IPS DF 6.9 (cell line): ENCODE results near the gene IL18.

ENCODE experiments used
- DNase-seq: peaks from one replicate; pipeline ENCODE4 v3.0.0-alpha.2; 2013; ENCODE audit warnings: low read depth, low spot score
- H3K27ac ChIP-seq: one replicate; pipeline ENCODE4 v1.5.1; 2013; ENCODE audit warnings: low read length, control low read depth
- H3K27me3 ChIP-seq: 2 replicates; pipeline ENCODE4 v1.6.1; 2013; ENCODE audit warnings: mild to moderate bottlenecking, low read length; ENCODE audit not compliant: control insufficient read depth, insufficient read depth
- H3K36me3 ChIP-seq: 2 replicates; pipeline ENCODE4 v1.6.1; 2013; ENCODE audit warnings: low read length; ENCODE audit not compliant: control insufficient read depth, insufficient read depth
- H3K4me1 ChIP-seq: 2 replicates; pipeline ENCODE4 v1.6.1; 2013; ENCODE audit warnings: low read length; ENCODE audit not compliant: control insufficient read depth, insufficient read depth
- H3K4me3 ChIP-seq: 2 replicates; pipeline ENCODE4 v1.5.1; 2013; ENCODE audit warnings: mild to moderate bottlenecking, low read length
- H3K9me3 ChIP-seq: 2 replicates; pipeline ENCODE4 v1.6.1; 2013; ENCODE audit warnings: low read length, inconsistent platforms; ENCODE audit not compliant: control insufficient read depth, insufficient read depth
- WGBS: extraction: QIAGEN DNeasy Blood & Tissue Kit; methylation state at CpG from one replicate; pipeline ENCODE4 v1.1.7; 2013; ENCODE audit warnings: mixed read lengths, missing lambda C conversion rate; ENCODE audit not compliant: insufficient read length, insufficient coverage; 5-methylcytosine and 5-hydroxymethylcytosine counted together

Gene IL18

DNA sequence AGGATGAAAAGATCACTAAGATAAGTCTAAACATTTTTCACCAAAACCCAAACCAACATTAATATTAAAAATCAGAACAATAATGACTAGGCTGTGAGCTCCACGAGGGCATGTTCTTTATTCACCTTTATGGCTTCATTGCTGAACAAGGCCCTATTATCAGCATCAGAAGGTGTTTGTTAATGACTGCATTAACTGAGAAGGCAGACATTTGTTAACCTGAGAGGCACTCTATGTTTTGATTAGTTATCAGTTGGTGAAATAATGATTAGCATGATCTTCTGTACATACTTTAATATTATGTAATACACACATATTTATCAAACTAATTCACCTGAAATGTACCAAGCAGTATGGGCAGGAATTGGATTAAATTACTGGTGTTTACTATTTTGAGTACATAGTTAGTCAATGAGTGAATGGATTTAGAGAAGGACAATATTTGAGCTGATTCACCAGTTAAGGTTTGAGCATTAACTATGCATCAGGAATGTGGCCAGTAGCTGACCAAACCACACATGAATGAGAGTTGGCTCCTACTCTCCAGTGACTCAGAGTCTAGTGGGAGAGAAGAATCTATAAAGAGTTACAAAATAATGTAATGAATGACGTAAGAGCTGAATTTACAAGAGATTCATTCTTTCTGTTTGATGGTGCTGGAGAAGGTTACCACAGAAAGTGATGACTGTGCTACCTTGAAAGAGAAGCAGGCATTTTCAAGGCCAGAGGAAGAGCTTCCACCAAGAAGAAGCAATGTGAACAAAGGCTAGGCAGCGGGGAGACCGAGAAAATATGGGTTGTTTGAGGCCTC lies 6.7 kb downstream of the IL18 start:
- H3K4me3 ChIP-seq = no peak overlapping the region
- H3K27ac ChIP-seq = no peak overlapping the region
- no peaks in the 10 kb centered on the region for H3K9me3 ChIP-seq
- no peaks in the 10 kb centered on the region for H3K27me3 ChIP-seq
- no peaks in the 10 kb centered on the region for H3K36me3 ChIP-seq
- DNase-seq = no peak
- whole genome bisulfite sequencing = no CpG with 5 or more reads among the region's 4 CpGs
- no peaks in the 10 kb centered on the region for H3K4me1 ChIP-seq

GRCh38 chr11:112156153-112156955 lies 7.5 kb downstream of the IL18 start:
- Histone ChIP-seq H3K27me3 (no peaks in the 10 kb centered on the region), H3K4me3 (no peak overlapping the region), H3K9me3 (no peaks in the 10 kb centered on the region), H3K4me1 (no peaks in the 10 kb centered on the region), H3K36me3 (no peaks in the 10 kb centered on the region), H3K27ac (no peak overlapping the region)
- WGBS = no CpG with 5 or more reads among the region's 5 CpGs
- DNase-seq = no peak

DNA sequence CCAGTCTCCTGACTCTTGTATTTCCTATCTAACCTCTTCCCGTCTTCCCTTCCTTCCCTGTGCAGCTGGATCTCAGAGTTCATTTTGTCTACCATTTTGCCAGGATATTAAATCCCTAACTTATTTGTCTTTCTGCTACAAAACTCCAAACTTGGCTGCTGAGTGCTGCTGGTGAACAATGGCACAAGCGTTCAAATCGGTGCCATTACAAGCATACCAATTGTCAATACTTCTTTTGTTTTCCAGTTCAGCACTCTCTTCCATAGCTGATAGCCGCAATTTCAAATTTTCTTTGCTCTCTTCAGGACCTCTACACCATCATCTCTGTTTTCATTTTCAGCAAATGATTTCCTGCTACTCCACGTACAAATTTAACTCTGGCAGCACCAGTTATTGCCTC lies 13.4 kb downstream of the IL18 start:
- Histone ChIP-seq H3K27me3 (no peaks in the 10 kb centered on the region), H3K4me1 (no peaks in the 10 kb centered on the region), H3K4me3 (no peak overlapping the region), H3K27ac (no peak overlapping the region), H3K36me3 (no peaks in the 10 kb centered on the region), H3K9me3 (no peaks in the 10 kb centered on the region)
- no peak for DNase-seq
- no CpG with 5 or more reads among the region's 5 CpGs for WGBS

GRCh38 chr11:112143597-112143996 lies 20.3 kb downstream of the IL18 start:
- H3K36me3 ChIP-seq = no peaks in the 10 kb centered on the region
- no peaks in the 10 kb centered on the region for H3K27me3 ChIP-seq
- no peak for DNase-seq
- no CpG with 5 or more reads among the region's 3 CpGs for WGBS
- no peak overlapping the region for H3K27ac ChIP-seq
- H3K4me3 ChIP-seq = no peak overlapping the region
- H3K4me1 ChIP-seq = no peaks in the 10 kb centered on the region
- no peaks in the 10 kb centered on the region for H3K9me3 ChIP-seq

DNA sequence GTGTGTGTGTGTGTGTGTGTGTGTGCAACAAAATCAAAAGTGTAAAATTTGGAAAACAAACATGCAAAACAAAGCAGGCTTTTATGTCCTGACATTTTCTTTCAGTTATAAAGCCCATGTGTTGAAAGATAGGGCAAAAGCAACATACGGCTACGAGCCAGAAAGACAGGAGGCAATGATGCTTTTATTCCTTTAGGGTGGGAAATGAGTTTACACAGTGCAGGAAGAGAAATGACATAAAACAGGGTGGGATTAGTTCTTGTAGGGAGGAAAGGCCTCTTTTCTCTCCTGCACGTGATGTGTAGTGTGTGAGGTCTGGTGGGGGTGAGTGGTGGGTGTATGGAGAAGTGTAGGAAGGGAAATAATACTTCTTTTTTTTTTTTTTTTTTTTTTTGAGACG lies 29.4 kb downstream of the IL18 start:
- no CpG with 5 or more reads among the region's 4 CpGs for WGBS
- H3K4me3 ChIP-seq = no peak overlapping the region
- H3K4me1 ChIP-seq = no peaks in the 10 kb centered on the region
- H3K9me3 ChIP-seq = peaks cover 1% of the 10 kb centered on the region; the same call in 1 of the 2 replicates
- no peaks in the 10 kb centered on the region for H3K27me3 ChIP-seq
- no peak overlapping the region for H3K27ac ChIP-seq
- DNase-seq = no peak
- no peaks in the 10 kb centered on the region for H3K36me3 ChIP-seq

DNA sequence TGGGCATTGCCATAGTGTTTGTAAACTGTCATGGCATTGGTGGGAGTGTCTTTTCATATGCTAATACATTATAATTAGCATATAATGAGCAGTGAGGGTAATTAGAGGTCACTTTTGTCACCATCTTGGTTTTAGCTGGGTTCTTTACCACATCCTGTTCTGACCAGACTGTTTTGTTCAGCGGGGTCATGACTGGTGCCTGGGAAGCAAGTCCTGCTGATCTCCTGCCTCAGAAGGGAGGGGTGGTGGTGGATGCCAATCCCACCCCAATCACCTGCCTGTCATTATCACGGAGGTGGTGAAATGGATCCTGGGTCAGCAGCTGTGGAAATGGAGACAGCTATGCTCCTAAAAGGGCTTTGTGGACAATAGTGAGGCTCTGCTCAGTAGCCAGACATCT lies 31.2 kb downstream of the IL18 start:
- WGBS = no CpG with 5 or more reads among the region's 2 CpGs
- Histone ChIP-seq H3K4me3 (no peak overlapping the region), H3K9me3 (peaks cover 1% of the 10 kb centered on the region; the same call in 1 of the 2 replicates), H3K4me1 (no peaks in the 10 kb centered on the region), H3K36me3 (no peaks in the 10 kb centered on the region), H3K27ac (no peak overlapping the region), H3K27me3 (no peaks in the 10 kb centered on the region)
- DNase-seq = no peak

GRCh38 chr11:112129656-112130055 lies 34.2 kb downstream of the IL18 start:
- Histone ChIP-seq H3K27ac (no peak overlapping the region), H3K27me3 (no peaks in the 10 kb centered on the region), H3K4me3 (no peak overlapping the region), H3K9me3 (peaks cover 1% of the 10 kb centered on the region; the same call in 1 of the 2 replicates), H3K36me3 (no peaks in the 10 kb centered on the region), H3K4me1 (no peaks in the 10 kb centered on the region)
- DNase-seq = no peak
- WGBS = no CpG with 5 or more reads among the region's 5 CpGs

DNA sequence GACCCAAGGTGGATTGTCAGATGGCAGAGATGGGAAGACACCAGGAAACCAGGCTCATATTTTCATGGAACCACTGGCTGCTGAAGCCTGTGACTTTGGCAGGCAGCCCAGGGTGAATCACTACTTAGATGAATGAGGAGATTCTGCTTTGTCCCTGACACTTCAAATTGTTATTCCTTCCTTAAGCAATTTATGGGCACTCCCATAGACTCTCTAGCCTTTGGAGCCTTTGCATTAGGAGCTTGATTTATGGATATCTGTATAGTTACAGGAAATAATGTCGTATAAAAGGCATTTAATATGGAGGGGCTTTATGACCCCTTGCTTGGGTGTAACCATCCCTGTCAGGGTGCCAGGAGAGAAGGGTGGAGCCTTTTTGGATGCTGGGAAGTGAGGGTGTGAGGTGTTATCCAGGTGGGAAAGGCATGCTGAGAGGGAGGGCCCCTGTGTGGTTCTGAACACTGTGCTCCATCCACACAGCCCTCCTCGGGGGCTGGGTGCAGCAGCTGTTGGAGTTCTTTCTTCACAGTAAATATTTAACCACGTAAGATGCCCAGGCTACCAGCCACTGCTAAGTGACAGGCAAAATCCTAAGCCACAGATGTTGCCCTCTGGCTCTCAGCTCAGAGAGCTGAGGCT lies 35.3 kb downstream of the IL18 start:
- no peak overlapping the region for H3K4me3 ChIP-seq
- H3K27me3 ChIP-seq = no peaks in the 10 kb centered on the region
- no CpG with 5 or more reads among the region's 3 CpGs for WGBS
- DNase-seq = no peak
- no peak overlapping the region for H3K27ac ChIP-seq
- H3K9me3 ChIP-seq = peaks cover 1% of the 10 kb centered on the region; the same call in 1 of the 2 replicates
- H3K4me1 ChIP-seq = no peaks in the 10 kb centered on the region
- H3K36me3 ChIP-seq = no peaks in the 10 kb centered on the region

DNA sequence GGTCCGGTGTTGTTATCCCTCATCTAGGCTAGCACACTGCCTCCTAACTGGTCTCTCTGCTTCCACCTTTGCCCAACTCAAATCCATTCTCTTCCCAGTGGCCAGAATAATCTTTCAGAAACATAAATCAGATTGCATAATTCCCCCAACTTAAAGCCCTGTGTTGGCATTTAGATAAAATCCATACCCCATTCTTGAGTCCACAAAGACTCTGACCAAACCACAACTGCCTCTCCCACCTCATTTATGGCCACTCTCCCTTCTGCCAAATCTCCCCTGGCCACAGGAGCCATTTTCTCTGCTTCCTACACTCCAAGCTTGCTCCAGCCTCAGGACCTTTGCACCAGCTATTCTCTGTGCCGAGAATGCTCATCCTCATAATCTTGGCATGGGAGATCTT lies 36.8 kb downstream of the IL18 start:
- Histone ChIP-seq H3K27me3 (no peaks in the 10 kb centered on the region), H3K4me1 (no peaks in the 10 kb centered on the region), H3K4me3 (no peak overlapping the region), H3K9me3 (no peaks in the 10 kb centered on the region), H3K27ac (no peak overlapping the region), H3K36me3 (no peaks in the 10 kb centered on the region)
- no CpG with 5 or more reads among the region's 2 CpGs for WGBS
- no peak for DNase-seq

DNA sequence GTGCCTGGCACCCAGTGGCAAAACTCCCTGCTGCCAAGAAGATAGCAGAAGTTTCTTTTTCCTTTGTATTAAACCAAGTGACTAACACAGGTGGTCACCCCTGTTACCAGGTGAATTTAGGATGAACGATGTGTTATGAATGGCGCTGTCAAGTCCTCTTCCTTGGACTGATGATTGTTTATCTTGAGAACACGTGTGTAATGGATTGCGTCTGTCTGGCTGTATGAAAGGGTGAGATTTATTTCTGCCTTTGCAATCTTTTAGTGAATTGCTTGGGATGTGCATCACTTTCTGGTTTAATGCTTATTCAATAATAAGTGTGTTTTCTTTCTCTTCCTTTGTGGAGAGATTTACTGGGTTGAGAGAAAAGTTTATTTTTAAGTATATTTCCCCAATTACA lies 40.8 kb downstream of the IL18 start:
- DNase-seq = no peak
- H3K9me3 ChIP-seq = no peaks in the 10 kb centered on the region
- no CpG with 5 or more reads among the region's 4 CpGs for WGBS
- H3K27me3 ChIP-seq = no peaks in the 10 kb centered on the region
- no peaks in the 10 kb centered on the region for H3K36me3 ChIP-seq
- no peaks in the 10 kb centered on the region for H3K4me1 ChIP-seq
- H3K27ac ChIP-seq = no peak overlapping the region
- H3K4me3 ChIP-seq = no peak overlapping the region
